GM12878 (cell line): ENCODE data around the gene UBLCP1. TPM values are rescaled to one million over a fixed set of nuclear protein-coding genes. Genes with fewer than 3 reads are reported as not detected.

ENCODE experiments used
- ATAC-seq: fragments of 200-7000 bp; cut with Tn5 transposase; 3 replicates; pipeline ENCODE4 v1.9.1; 2020; ENCODE audit warnings: mild to moderate bottlenecking, moderate library complexity
- BruUV-seq: library from RNA; stranded (reverse); fragments of 400-500 nt; replicated peaks from 2 replicates; lab custom pipeline; 2021; lab: Mats Ljungman, UMichigan
- CTCF ChIA-PET: fragments of 300-600 bp; sonication (Branson Sonifier 250); formaldehyde crosslinking; extraction: SDS; loops from one replicate; lab custom pipeline; 2021; ENCODE audit warnings: inconsistent platforms; lab: Yijun Ruan, JAX
- POLR2A ChIA-PET: fragments of 350-600 bp; formaldehyde crosslinking; extraction: SDS; loops from one replicate; lab custom pipeline; 2021; ENCODE audit warnings: inconsistent platforms; lab: Charles Lee
- RAD21 ChIA-PET: fragments of 300-600 bp; sonication (Branson Sonifier 250); formaldehyde crosslinking; loops from one replicate; lab custom pipeline; 2023; ENCODE audit warnings: antibody characterized with exemption; ENCODE audit not compliant: unreplicated experiment; lab: Charles Lee
- SMC1A ChIA-PET: fragments of 300-600 bp; sonication (Branson Sonifier 250); formaldehyde crosslinking; loops from one replicate; lab custom pipeline; 2023; ENCODE audit not compliant: unreplicated experiment, uncharacterized antibody; lab: Charles Lee
- DNase-seq: peaks from one replicate; pipeline ENCODE4 v3.0.0-alpha.2; 2011; ENCODE audit warnings: low read depth, low spot score
- FAIRE-seq: peaks from 3 replicates; lab custom pipeline; 2011; peaks lifted over from hg19 to GRCh38; lab: Jason Lieb, UNC
- H2AFZ ChIP-seq: 2 replicates; pipeline ENCODE4 v1.6.0; 2011; ENCODE audit warnings: low read depth, low read length, control low read depth; ENCODE audit not compliant: control insufficient read depth
- H3K27ac ChIP-seq: 2 replicates; pipeline ENCODE4 v1.5.1; 2011; ENCODE audit warnings: control low read depth; ENCODE audit not compliant: control insufficient read depth, insufficient read depth
- H3K27me3 ChIP-seq, 2 experiments: replicated peaks in 1 of 2; 2 replicates each; pipeline versions ENCODE4 v1.6.0 to v1.6.1; 2011; ENCODE audit warnings: low read length in 1 of 2; ENCODE audit not compliant: control insufficient read depth in 2 of 2, insufficient read depth in 2 of 2
- H3K36me3 ChIP-seq, 2 experiments: 2 replicates each; pipeline ENCODE4 v1.5.1; 2011; ENCODE audit warnings: low read length in 1 of 2; ENCODE audit not compliant: control insufficient read depth in 2 of 2, insufficient read depth in 2 of 2
- H3K4me1 ChIP-seq: 2 replicates; pipeline ENCODE4 v1.6.1; 2011; ENCODE audit warnings: mild to moderate bottlenecking, low read length, moderate library complexity, mixed read lengths; ENCODE audit not compliant: control insufficient read depth, insufficient read depth
- H3K4me2 ChIP-seq: 2 replicates; pipeline ENCODE4 v1.6.0; 2011; ENCODE audit warnings: control low read depth; ENCODE audit not compliant: control insufficient read depth, insufficient read depth
- H3K4me3 ChIP-seq: fragments of 200-600 bp; sonication (generic); 2 replicates; pipeline ENCODE4 v1.5.1; 2016
- H3K79me2 ChIP-seq: 2 replicates; pipeline ENCODE4 v1.6.0; 2011; ENCODE audit warnings: low read length; ENCODE audit not compliant: control insufficient read depth, insufficient read depth
- H3K9ac ChIP-seq: 2 replicates; pipeline ENCODE4 v1.8.0; 2011; ENCODE audit warnings: low read length, control low read depth, mixed read lengths; ENCODE audit not compliant: control insufficient read depth, insufficient read depth
- H3K9me3 ChIP-seq: replicated peaks from 3 replicates; pipeline ENCODE4 v1.5.1; 2011; ENCODE audit warnings: mild to moderate bottlenecking, low read length; ENCODE audit not compliant: control insufficient read depth, insufficient read depth
- H4K20me1 ChIP-seq: 2 replicates; pipeline ENCODE4 v1.6.0; 2011; ENCODE audit not compliant: control insufficient read depth, insufficient read depth
- ASH2L ChIP-seq: fragments of 300-600, 200-600 bp; sonication (generic); IDR thresholded peaks from 2 replicates; pipeline ENCODE4 v1.6.1; 2017; ENCODE audit warnings: low read depth, mild to moderate bottlenecking, borderline replicate concordance
- DPF2 ChIP-seq: fragments of 450-650 bp; IDR thresholded peaks from 2 replicates; pipeline ENCODE4 v1.6.1; 2017; ENCODE audit warnings: mild to moderate bottlenecking
- JUNB ChIP-seq: IDR thresholded peaks from 2 replicates; pipeline ENCODE4 v1.6.1; 2016; ENCODE audit warnings: antibody characterized with exemption, mild to moderate bottlenecking
- MYB ChIP-seq: fragments of 150-350 bp; IDR thresholded peaks from 2 replicates; pipeline ENCODE4 v1.6.1; 2014; ENCODE audit warnings: mild to moderate bottlenecking, low read depth, low read length, borderline replicate concordance
- SUPT20H ChIP-seq: IDR thresholded peaks from 2 replicates; pipeline ENCODE4 v1.6.1; 2011; ENCODE audit warnings: low read depth, mild to moderate bottlenecking, low read length, moderate library complexity, borderline replicate concordance; ENCODE audit not compliant: control insufficient read depth
- YY1 ChIP-seq: IDR thresholded peaks from 2 replicates; pipeline ENCODE4 v1.6.1; 2011; ENCODE audit warnings: low read depth, mild to moderate bottlenecking, low read length
- WGBS: methylation state at CpG from one replicate; pipeline ENCODE4 v1.1.6; 2016; ENCODE audit warnings: low lambda C conversion rate; ENCODE audit not compliant: insufficient replicate concordance, insufficient coverage; ENCODE audit errors: missing lambda C conversion rate; 5-methylcytosine and 5-hydroxymethylcytosine counted together
- in situ Hi-C: fragments of 300-500 bp; cut with MboI; formaldehyde crosslinking; loops from 9 replicates; pipeline ENCODE4 v1.14.3; 2018; ENCODE audit warnings: mixed read lengths
- intact Hi-C: fragments of 100-400 bp; cut with micrococcal nuclease; formaldehyde crosslinking; loops from one replicate; pipeline ENCODE4 v1.14.2; 2022; ENCODE audit not compliant: unreplicated experiment
- polyA plus RNA-seq, 11 experiments: library from polyadenylated mRNA; depleted of rRNA in 4 of 11; unstranded in 6 of 11; stranded (reverse) in 5 of 11; fragments of >200 nt; fragmentation: Nextera tagmentation in 4 of 11; fragmentation: Illumina TruSeq in 1 of 11; extraction: Ambion mirVana in 4 of 11; extraction: Trizol in 1 of 11; gene quantifications; 1 replicate in 1 of 11; 2 replicates in 10 of 11; pipeline versions ENCODE4 v1.2.1 to v1.2.3, GENCODE V29; 2011 to 2016; ENCODE audit warnings: inconsistent platforms in 2 of 11, missing spikeins in 2 of 11, low read depth in 1 of 11
- total RNA-seq, 4 experiments: library from RNA; depleted of rRNA in 3 of 4; stranded (reverse); fragments of >200 nt in 3 of 4; fragmentation: Illumina TruSeq in 1 of 4; extraction: Trizol in 1 of 4; gene quantifications; 2 replicates each; pipeline versions ENCODE4 v1.2.1 to v1.2.3, GENCODE V29; 2013 to 2021
- TF ChIP-seq, protein P1 (sequence below): fragments of 450-650 bp; IDR thresholded peaks from 2 replicates; pipeline ENCODE4 v1.6.1; 2014; ENCODE audit warnings: mild to moderate bottlenecking

UBLCP1 gene
- total and polyA plus RNA-seq, 10 of the 15 experiments (the other 5 are each of a cell fraction or from before 2014, with no cell fraction given), result 18.8 to 44.2 (median 32.1) TPM

DNA sequence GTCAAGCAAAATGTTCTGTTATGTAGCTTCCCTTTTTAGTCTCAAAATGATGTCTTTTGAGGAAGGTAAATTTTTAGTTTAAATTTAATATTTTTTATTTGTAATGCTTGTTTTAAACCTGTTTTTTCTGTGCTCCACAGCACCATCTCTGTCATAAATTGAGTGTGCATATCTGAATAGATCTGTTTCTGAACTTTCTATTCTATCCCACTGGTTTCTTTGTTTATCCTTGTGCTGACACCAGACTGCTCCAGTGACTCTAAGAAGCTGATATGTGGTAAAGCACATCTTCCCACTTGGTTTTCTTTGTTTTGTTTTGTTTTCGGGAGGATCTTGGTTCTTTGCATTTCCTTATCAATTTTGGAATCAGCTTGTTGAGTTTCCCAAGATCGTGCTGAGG, 46.6 kb upstream of the UBLCP1 start:
- ChIA-PET CTCF (interaction anchor here (0.8 to 1.2 kb wide), 2 partner anchors 51 to 60 kb away, joined by 3 read pairs; no protein-coding TSS in a partner anchor), POLR2A (no interaction called here), RAD21 (no interaction called here), SMC1A (interaction anchor here (1.1 to 3.1 kb wide), 4 partner anchors 8 to 73 kb away, joined by 3 to 9 read pairs (median 4); no protein-coding TSS in a partner anchor)
- intact Hi-C loops, result no loop called here
- Histone ChIP-seq H3K4me3 (no peak overlapping the region), H3K79me2 (no peaks in the 10 kb centered on the region), H3K9me3 (no peaks in the 10 kb centered on the region), H4K20me1 (no peaks in the 10 kb centered on the region), H3K4me1 (no peaks in the 10 kb centered on the region), H3K27me3 (no peaks in the 10 kb centered on the region), H3K27ac (no peak overlapping the region), H3K4me2 (no peak overlapping the region), H3K9ac (no peak overlapping the region), H2AFZ (no peak overlapping the region), H3K36me3 (no peaks in the 10 kb centered on the region)
- WGBS, result 69% methylated on average over 2 of the region's 2 CpGs
- ATAC-seq (no peak), FAIRE-seq (no peak), DNase-seq (no peak)
- BruUV-seq, result no TSS peak
- in situ Hi-C loops, result no loop called here
- TF ChIP-seq, protein P1, sequence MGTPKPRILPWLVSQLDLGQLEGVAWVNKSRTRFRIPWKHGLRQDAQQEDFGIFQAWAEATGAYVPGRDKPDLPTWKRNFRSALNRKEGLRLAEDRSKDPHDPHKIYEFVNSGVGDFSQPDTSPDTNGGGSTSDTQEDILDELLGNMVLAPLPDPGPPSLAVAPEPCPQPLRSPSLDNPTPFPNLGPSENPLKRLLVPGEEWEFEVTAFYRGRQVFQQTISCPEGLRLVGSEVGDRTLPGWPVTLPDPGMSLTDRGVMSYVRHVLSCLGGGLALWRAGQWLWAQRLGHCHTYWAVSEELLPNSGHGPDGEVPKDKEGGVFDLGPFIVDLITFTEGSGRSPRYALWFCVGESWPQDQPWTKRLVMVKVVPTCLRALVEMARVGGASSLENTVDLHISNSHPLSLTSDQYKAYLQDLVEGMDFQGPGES, result no peak
- TF ChIP-seq JUNB (no peak), ASH2L (no peak), MYB (no peak), SUPT20H (no peak), YY1 (no peak), DPF2 (no peak)
